ENCODE measurements around the gene CDC25B.

The CDC25B gene

GRCh38 chr20:3812975-3813847 is 17.1 kb downstream of the CDC25B start:
- Histone ChIP-seq H3K4me3 (ENCODE audit: control insufficient read depth in 1 of 7, extremely low read depth in 1 of 7, insufficient read depth in 4 of 7, low read depth in 2 of 7, low read length in 6 of 7) (no peak overlapping the region), H3K27me3 (replicated peaks in 2 of 5; ENCODE audit: control insufficient read depth in 4 of 5, insufficient read depth in 5 of 5, low read length in 4 of 5) (no peaks in the 10 kb centered on the region), H3K4me1 (ENCODE audit: control extremely low read depth in 1 of 4, control insufficient read depth in 4 of 4, insufficient read depth in 4 of 4, low read length in 3 of 4) (peaks cover 7 to 37% (median 25%) of the 10 kb centered on the region in 4 experiments), H3K27ac (ENCODE audit: insufficient read depth in 1 of 2, low read depth in 1 of 2, low read length in 2 of 2, poor library complexity in 1 of 2, severe bottlenecking in 2 of 2) (peak overlapping the region in 1 of 2 experiments; percentile 5), H3K9me3 (ENCODE audit: control extremely low read depth in 1 of 5, control insufficient read depth in 4 of 5, insufficient read depth in 2 of 5, low read depth in 1 of 5, low read length in 4 of 5) (no peaks in the 10 kb centered on the region), H3K36me3 (ENCODE audit: control insufficient read depth in 4 of 4, insufficient read depth in 4 of 4, low read length in 3 of 4) (no peaks in the 10 kb centered on the region)
- DNase-seq, result no peak
- ChIA-PET CTCF (interaction anchor here (1.0 to 12.9 kb wide), 5 partner anchors 12 to 97 kb away, joined by 3 to 127 read pairs (median 5); partner anchors contain the start of genes ADISSP and CENPB), POLR2A (interaction anchor here (0.6 kb wide), 1 partner anchor 75 kb away, joined by 5 read pairs; no protein-coding TSS in a partner anchor)
- WGBS (ENCODE audit: insufficient coverage), result 92% methylated on average over 5 of the region's 8 CpGs

GRCh38 chr20:3813848-3814581 is 17.9 kb downstream of the CDC25B start:
- WGBS (ENCODE audit: insufficient coverage), result 92% methylated on average over 5 of the region's 12 CpGs
- Histone ChIP-seq H3K9me3 (ENCODE audit: control extremely low read depth in 1 of 5, control insufficient read depth in 4 of 5, insufficient read depth in 2 of 5, low read depth in 1 of 5, low read length in 4 of 5) (no peaks in the 10 kb centered on the region), H3K36me3 (ENCODE audit: control insufficient read depth in 4 of 4, insufficient read depth in 4 of 4, low read length in 3 of 4) (no peaks in the 10 kb centered on the region), H3K4me1 (ENCODE audit: control extremely low read depth in 1 of 4, control insufficient read depth in 4 of 4, insufficient read depth in 4 of 4, low read length in 3 of 4) (peaks cover 7 to 41% (median 24%) of the 10 kb centered on the region in 4 experiments), H3K27me3 (replicated peaks in 2 of 5; ENCODE audit: control insufficient read depth in 4 of 5, insufficient read depth in 5 of 5, low read length in 4 of 5) (no peaks in the 10 kb centered on the region), H3K4me3 (ENCODE audit: control insufficient read depth in 1 of 7, extremely low read depth in 1 of 7, insufficient read depth in 4 of 7, low read depth in 2 of 7, low read length in 6 of 7) (no peak overlapping the region), H3K27ac (ENCODE audit: insufficient read depth in 1 of 2, low read depth in 1 of 2, low read length in 2 of 2, poor library complexity in 1 of 2, severe bottlenecking in 2 of 2) (no peak overlapping the region)
- CTCF ChIA-PET, result interaction anchor here (0.6 to 12.9 kb wide), 6 partner anchors 11 to 98 kb away, joined by 3 to 127 read pairs (median 4); partner anchors contain the start of genes ADISSP and CENPB
- no peak for DNase-seq
- POLR2A ChIA-PET, result interaction anchor here (0.6 kb wide), 1 partner anchor 75 kb away, joined by 5 read pairs; no protein-coding TSS in a partner anchor

DNA sequence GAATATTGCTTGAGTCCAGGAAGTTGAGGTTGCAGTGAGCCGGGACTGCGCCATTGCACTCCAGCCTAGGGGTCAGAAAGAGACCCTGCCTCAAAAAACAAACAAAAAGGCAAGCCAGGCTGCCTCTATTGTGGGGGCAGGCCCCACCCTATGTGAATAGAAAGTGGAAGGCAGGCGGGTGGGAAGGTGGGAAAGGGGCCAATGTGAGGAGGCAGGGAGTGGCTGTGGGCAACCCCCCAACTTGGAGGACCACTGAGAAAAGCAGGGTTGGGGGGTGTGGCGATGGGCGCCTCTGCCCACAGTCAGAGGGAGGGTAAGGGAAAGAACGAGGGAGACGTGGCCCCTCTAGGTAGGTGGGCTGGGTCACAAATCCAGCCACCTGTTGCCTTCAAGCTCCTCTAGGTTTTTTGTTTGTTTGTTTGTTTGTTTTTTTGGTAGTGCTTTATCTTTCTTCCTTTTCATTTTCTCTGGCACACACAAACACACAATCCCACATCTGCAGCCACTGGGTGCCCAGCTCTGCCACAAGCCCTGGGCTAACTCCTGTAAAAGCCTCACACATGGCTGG is 18.9 kb downstream of the CDC25B start:
- Histone ChIP-seq H3K9me3 (ENCODE audit: control extremely low read depth in 1 of 5, control insufficient read depth in 4 of 5, insufficient read depth in 2 of 5, low read depth in 1 of 5, low read length in 4 of 5) (no peaks in the 10 kb centered on the region), H3K36me3 (ENCODE audit: control insufficient read depth in 4 of 4, insufficient read depth in 4 of 4, low read length in 3 of 4) (no peaks in the 10 kb centered on the region), H3K27ac (ENCODE audit: insufficient read depth in 1 of 2, low read depth in 1 of 2, low read length in 2 of 2, poor library complexity in 1 of 2, severe bottlenecking in 2 of 2) (no peak overlapping the region), H3K27me3 (replicated peaks in 2 of 5; ENCODE audit: control insufficient read depth in 4 of 5, insufficient read depth in 5 of 5, low read length in 4 of 5) (no peaks in the 10 kb centered on the region), H3K4me3 (ENCODE audit: control insufficient read depth in 1 of 7, extremely low read depth in 1 of 7, insufficient read depth in 4 of 7, low read depth in 2 of 7, low read length in 6 of 7) (no peak overlapping the region), H3K4me1 (ENCODE audit: control extremely low read depth in 1 of 4, control insufficient read depth in 4 of 4, insufficient read depth in 4 of 4, low read length in 3 of 4) (peaks cover 7 to 47% (median 31%) of the 10 kb centered on the region in 4 experiments)
- DNase-seq, result no peak
- CTCF ChIA-PET, result interaction anchor here (2.5 to 12.9 kb wide), 2 partner anchors 10 to 27 kb away, joined by 9 to 127 read pairs; partner anchors contain the start of gene CENPB
- WGBS (ENCODE audit: insufficient coverage), result 90% methylated on average over 5 of the region's 7 CpGs
- POLR2A ChIA-PET, result no interaction called here

DNA sequence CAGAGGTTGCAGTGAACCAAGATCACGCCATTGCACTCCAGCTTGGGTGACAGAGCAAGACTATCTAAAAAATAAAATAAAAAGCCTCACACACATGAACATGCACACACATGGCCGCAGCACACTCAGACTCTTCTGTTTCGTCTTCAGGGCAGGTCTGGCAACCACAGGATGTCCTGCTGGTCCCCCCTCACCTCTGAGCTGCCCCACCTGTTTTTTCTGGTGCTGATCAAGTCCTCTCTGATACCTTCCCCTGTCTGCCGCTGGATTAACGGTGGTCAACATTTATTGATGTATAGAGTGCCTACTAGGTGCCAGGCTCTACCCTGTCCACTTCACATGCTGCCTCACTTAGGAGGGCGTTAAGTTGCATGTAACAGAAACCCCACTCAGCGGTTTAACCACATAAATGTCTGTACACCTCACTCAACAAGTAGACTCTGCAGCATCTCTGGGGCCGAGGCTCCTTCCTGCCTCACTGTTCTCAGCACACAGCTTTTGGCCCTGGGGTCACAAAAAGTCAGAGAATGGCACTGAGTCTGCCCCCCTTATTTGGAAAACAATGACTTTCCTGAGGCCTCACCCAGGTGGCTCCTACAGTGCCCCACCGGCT is 19.7 kb downstream of the CDC25B start:
- no peak overlapping the region for H3K27ac ChIP-seq (ENCODE audit: insufficient read depth in 1 of 2, low read depth in 1 of 2, low read length in 2 of 2, poor library complexity in 1 of 2, severe bottlenecking in 2 of 2)
- H3K4me3 ChIP-seq (ENCODE audit: control insufficient read depth in 1 of 7, extremely low read depth in 1 of 7, insufficient read depth in 4 of 7, low read depth in 2 of 7, low read length in 6 of 7), result no peak overlapping the region
- CTCF ChIA-PET, result interaction anchor here (2.5 to 12.9 kb wide), 2 partner anchors 9 to 28 kb away, joined by 9 to 127 read pairs; partner anchors contain the start of gene CENPB
- POLR2A ChIA-PET, result no interaction called here
- peak in 2 of 3 donors; percentile 31 to 45 for DNase-seq
- 76% methylated on average over 8 of the region's 9 CpGs for WGBS (ENCODE audit: insufficient coverage)
- no peaks in the 10 kb centered on the region for H3K9me3 ChIP-seq (ENCODE audit: control extremely low read depth in 1 of 5, control insufficient read depth in 4 of 5, insufficient read depth in 2 of 5, low read depth in 1 of 5, low read length in 4 of 5)
- no peaks in the 10 kb centered on the region for H3K36me3 ChIP-seq (ENCODE audit: control insufficient read depth in 4 of 4, insufficient read depth in 4 of 4, low read length in 3 of 4)
- no peaks in the 10 kb centered on the region for H3K27me3 ChIP-seq (replicated peaks in 2 of 5; ENCODE audit: control insufficient read depth in 4 of 5, insufficient read depth in 5 of 5, low read length in 4 of 5)
- peaks cover 7 to 45% (median 29%) of the 10 kb centered on the region in 4 experiments for H3K4me1 ChIP-seq (ENCODE audit: control extremely low read depth in 1 of 4, control insufficient read depth in 4 of 4, insufficient read depth in 4 of 4, low read length in 3 of 4)

GRCh38 chr20:3818155-3819151 is 22.3 kb downstream of the CDC25B start:
- no peak overlapping the region for H3K4me3 ChIP-seq (ENCODE audit: control insufficient read depth in 1 of 7, extremely low read depth in 1 of 7, insufficient read depth in 4 of 7, low read depth in 2 of 7, low read length in 6 of 7)
- H3K4me1 ChIP-seq (ENCODE audit: control extremely low read depth in 1 of 4, control insufficient read depth in 4 of 4, insufficient read depth in 4 of 4, low read length in 3 of 4), result peaks cover 3 to 30% (median 18%) of the 10 kb centered on the region in 4 experiments
- H3K27me3 ChIP-seq (replicated peaks in 2 of 5; ENCODE audit: control insufficient read depth in 4 of 5, insufficient read depth in 5 of 5, low read length in 4 of 5), result no peaks in the 10 kb centered on the region
- no peak overlapping the region for H3K27ac ChIP-seq (ENCODE audit: insufficient read depth in 1 of 2, low read depth in 1 of 2, low read length in 2 of 2, poor library complexity in 1 of 2, severe bottlenecking in 2 of 2)
- CTCF ChIA-PET, result interaction anchor here (0.6 to 12.9 kb wide), 14 partner anchors 8 to 60 kb away, joined by 3 to 127 read pairs (median 3); partner anchors contain the start of gene CENPB
- peaks cover 0 to 14% (median 6%) of the 10 kb centered on the region in 4 experiments for H3K36me3 ChIP-seq (ENCODE audit: control insufficient read depth in 4 of 4, insufficient read depth in 4 of 4, low read length in 3 of 4)
- POLR2A ChIA-PET, result interaction anchor here (0.6 kb wide), 1 partner anchor 37 kb away, joined by 3 read pairs; the partner anchor contains the start of gene SPEF1
- WGBS (ENCODE audit: insufficient coverage), result 99% methylated on average over 8 of the region's 8 CpGs
- peak; percentile 39 to 45 (median 45) for DNase-seq
- H3K9me3 ChIP-seq (ENCODE audit: control extremely low read depth in 1 of 5, control insufficient read depth in 4 of 5, insufficient read depth in 2 of 5, low read depth in 1 of 5, low read length in 4 of 5), result no peaks in the 10 kb centered on the region
